VCaP (cell line): ENCODE data around the gene NUAK1.

Experiments used
- H3K27ac ChIP-seq: fragments of 450-650 bp; 2 replicates; pipeline ENCODE4 v1.5.1; 2017
- TF ChIP-seq, protein P1 (sequence below): fragments of 450-650 bp; conservative IDR thresholded peaks from 2 replicates; pipeline ENCODE4 v1.5.1; 2017; ENCODE audit warnings: mild to moderate bottlenecking, moderate library complexity

Gene NUAK1

DNA sequence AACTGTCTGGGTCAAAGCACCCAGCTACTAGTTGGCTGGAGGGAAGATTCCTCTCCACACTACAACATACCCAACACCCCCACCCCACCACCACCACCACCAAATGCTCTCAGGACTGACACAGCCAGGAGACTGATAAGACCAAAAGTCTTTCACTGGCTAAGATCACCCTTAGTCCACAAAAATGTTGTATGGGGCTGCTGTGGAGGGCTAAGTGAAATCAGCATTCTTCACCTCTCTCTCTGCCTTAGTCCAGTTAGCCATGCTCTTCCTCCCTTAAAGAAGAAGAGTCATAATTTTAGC is 106.2 kb downstream of the NUAK1 start:
- TF ChIP-seq, protein P1, sequence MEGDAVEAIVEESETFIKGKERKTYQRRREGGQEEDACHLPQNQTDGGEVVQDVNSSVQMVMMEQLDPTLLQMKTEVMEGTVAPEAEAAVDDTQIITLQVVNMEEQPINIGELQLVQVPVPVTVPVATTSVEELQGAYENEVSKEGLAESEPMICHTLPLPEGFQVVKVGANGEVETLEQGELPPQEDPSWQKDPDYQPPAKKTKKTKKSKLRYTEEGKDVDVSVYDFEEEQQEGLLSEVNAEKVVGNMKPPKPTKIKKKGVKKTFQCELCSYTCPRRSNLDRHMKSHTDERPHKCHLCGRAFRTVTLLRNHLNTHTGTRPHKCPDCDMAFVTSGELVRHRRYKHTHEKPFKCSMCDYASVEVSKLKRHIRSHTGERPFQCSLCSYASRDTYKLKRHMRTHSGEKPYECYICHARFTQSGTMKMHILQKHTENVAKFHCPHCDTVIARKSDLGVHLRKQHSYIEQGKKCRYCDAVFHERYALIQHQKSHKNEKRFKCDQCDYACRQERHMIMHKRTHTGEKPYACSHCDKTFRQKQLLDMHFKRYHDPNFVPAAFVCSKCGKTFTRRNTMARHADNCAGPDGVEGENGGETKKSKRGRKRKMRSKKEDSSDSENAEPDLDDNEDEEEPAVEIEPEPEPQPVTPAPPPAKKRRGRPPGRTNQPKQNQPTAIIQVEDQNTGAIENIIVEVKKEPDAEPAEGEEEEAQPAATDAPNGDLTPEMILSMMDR: no peak
- H3K27ac ChIP-seq: no peak overlapping the region

DNA sequence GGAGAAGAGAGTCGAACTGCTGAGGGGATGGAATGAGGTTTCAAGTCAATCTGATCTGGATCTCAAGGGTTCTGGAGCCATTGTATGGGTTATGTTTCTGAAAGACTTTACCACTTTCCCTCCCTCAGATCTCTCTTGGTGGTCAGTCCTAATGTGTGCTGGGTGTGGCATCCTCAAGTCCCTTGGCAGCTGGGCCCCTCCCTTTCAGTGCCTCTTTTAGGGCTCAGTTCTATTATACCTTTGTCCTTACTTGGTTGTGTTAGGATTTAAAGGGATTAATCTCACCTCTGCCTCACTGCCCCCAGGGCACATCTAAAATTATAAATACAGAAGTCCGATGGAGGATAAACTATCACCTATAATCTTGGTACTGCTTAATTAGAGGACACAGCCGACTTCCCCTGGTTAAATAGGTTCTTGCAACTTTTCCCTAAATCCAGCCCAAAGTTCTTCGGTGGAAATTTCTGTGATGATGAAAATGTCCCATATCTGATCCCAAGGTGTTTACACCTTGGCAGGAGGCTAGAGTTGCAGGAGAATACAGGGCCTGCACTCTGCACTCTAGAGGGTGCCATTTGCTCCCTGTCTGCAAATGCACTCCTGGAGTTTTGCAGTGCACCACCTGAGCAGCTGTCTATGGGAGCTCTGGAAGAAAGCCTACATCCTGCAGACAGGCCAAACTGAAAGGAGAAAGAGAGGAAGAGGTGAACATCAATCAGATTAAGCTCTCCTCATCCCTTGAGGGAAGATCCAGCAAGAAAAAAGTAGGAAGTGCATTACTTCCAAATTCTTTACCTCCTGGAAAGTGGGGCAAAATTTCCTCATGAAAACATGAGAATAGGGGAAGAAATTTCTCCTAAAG is 106.8 kb downstream of the NUAK1 start:
- H3K27ac ChIP-seq: no peak overlapping the region
- TF ChIP-seq, protein P1: no peak

DNA sequence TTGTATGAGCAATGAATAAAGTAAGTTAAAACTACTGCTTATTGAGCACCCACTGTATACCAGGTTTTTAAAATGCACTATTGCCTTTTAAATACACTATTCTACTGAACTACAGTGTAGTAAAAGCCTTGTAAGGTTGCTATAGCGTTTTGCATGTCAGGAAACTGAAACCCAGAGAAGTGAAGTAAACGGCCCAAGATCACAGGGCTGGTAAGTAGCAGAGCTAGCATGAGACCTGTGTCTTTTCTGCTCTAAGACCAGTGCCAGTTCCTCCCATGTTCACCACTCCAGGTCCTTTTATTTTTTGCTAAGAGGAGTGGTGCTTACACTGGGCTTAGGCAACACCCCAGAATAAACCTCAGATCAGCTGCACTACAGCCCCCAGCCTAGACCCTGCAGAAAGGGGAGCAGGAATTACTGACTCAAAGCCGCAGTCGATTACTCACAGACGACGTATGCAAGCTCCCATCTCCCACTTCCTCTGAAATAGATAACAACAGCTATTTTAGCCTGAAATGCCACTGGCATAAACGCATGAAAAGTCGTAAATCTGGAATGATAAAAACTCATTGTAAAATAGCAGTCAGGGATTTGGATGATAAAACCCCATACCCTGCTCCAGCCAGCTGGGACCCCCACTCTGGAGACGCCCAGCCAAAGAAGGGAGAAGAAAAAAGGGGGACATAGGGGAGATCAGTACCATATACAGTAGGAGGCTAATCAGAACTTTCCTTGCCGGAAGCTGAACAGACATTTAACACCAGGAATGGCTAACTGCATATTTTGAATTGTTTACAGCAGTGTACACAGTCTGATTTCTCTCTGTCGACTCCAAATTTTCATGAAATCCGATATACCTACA is 108.3 kb downstream of the NUAK1 start:
- no peak overlapping the region for H3K27ac ChIP-seq
- TF ChIP-seq, protein P1: no peak

DNA sequence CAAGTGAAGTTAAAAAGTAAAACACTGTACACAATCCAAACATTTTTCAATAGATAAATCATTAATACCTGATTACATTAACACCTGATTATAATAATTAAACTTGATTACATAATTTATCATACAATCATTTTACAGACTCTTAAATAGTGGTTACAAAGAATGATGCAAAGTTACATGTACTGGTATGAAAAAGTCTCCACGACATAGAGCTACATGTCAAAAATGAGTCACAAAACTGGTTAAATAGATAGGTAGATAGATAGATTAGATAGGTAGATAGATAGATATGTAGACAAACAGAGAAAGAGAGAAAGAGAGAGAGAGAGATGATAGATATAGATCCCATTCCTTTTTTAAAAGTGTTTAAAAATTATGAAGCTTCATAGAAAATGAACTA is 109.2 kb downstream of the NUAK1 start:
- no peak overlapping the region for H3K27ac ChIP-seq
- TF ChIP-seq, protein P1: no peak

DNA sequence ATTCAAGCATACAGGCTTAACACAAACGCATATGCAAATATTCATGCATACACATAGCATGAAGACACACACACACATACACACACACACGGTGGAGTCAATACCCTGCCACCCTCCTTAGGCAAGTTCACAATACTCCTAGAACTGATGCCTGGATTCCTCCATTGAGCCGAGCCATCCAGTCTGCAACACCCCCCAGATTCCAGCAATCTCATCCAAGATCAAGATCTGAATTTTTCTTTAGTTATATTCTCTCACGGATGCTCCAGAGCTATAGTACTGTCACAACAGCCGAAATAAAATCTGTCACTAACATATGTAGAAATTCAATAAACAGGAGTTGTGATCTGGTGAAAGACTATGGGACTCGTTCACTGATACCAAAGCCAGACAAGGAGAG is 110.8 kb downstream of the NUAK1 start:
- TF ChIP-seq, protein P1: no peak
- H3K27ac ChIP-seq: no peak overlapping the region

DNA sequence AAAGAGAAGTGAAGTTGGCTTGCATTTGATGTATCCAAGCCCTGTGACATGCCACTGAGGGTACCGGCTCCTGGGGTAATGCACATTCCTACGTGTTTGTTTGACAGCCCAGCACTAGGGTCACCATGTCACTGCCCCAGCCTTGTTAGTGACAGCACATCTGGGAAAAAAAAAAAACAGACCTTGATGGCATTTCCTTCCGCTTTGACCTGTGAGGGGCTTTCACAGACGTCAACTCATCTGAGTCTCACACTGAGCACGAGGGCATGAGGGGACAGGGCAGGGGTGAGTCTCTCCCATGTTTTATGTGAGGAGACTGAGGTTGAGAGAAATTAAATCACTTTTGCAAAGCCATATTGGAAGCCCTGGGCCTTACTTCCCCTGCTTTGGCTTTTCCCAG is 111.5 kb downstream of the NUAK1 start:
- TF ChIP-seq, protein P1: no peak
- no peak overlapping the region for H3K27ac ChIP-seq

DNA sequence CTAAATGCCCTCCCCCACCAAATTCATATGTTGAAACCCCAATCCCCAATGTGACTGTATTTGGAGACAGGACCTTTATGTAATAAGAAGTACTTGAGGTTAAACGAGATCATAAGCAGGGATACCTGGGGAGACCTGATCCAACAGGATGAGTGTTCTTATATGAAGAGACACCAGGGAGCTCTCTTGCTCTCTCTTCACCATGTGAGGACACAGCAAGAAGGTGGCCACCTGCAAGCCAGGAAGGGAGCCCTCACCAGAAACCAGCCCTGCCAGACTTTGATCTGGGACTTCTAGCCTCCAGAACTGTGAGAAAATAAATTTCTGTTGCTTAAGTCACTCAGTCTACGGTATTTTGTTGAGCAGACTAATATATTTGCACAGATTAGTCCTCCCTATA is 113.6 kb downstream of the NUAK1 start:
- H3K27ac ChIP-seq: no peak overlapping the region
- TF ChIP-seq, protein P1: no peak
